ENCODE results near the gene DDX25. TPM values are rescaled to one million over a fixed set of nuclear protein-coding genes. Genes with fewer than 3 reads are reported as not detected.

The DDX25 gene
- total RNA-seq, 1 experiment from 2014 or later, result 0.37 TPM

DNA sequence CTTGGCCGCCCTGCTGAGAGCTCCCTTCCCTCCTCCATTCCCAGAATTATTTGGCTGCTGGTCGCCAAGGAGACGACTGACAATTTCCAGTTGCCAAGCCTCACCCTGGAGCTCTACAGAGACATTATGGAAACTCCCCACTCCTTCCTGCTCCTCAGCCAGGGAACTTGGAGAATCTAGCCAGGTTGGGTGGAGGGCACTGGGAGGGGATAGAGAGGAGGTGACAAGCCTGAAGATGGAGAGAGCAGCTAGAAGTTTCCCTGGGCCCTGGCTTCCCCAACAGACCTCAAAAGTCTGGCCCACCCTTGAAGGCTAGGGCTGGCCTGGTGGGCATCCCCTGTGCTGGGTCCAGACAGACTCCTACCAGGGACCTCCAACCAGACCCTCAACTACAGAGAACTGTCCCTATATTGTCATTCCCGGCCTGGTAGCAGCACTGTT is 34.8 kb downstream of the DDX25 start:
- Histone ChIP-seq H3K9me2 (ENCODE audit: insufficient read depth) (no peaks in the 10 kb centered on the region), H3K27ac (ENCODE audit: low read depth, low read length) (no peak overlapping the region), H3K4me1 (ENCODE audit: control insufficient read depth in 1 of 2, insufficient read depth in 2 of 2, low read length in 2 of 2) (peaks cover 0 to 12% of the 10 kb centered on the region in 2 experiments; a peak in 2 of 4 replicates), H3K4me2 (ENCODE audit: low read length) (no peak overlapping the region), H2AFZ (ENCODE audit: low read depth, low read length, poor library complexity, severe bottlenecking) (no peak overlapping the region), H3K79me2 (ENCODE audit: insufficient read depth, low read length) (no peaks in the 10 kb centered on the region), H3K9ac (ENCODE audit: low read length) (no peak overlapping the region), H4K20me1 (ENCODE audit: insufficient read depth) (no peaks in the 10 kb centered on the region), H3K4me3 (replicated peaks in 1 of 2; ENCODE audit: low read depth in 1 of 2, low read length in 2 of 2) (no peak overlapping the region), H3K27me3 (ENCODE audit: insufficient read depth, low read length) (no peaks in the 10 kb centered on the region), H3K9me3 (ENCODE audit: control insufficient read depth in 1 of 2, insufficient read depth in 1 of 2, low read depth in 1 of 2, low read length in 2 of 2) (no peaks in the 10 kb centered on the region), H3K36me3 (ENCODE audit: control insufficient read depth in 1 of 2, insufficient read depth in 2 of 2, low read length in 2 of 2) (no peaks in the 10 kb centered on the region)
- CTCF ChIA-PET, result interaction anchor here (1.9 kb wide), 1 partner anchor 255 kb away, joined by 5 read pairs; no protein-coding TSS in a partner anchor
- intact Hi-C loops (cut with micrococcal nuclease), result no loop called here
- POLR2A ChIA-PET, result no interaction called here
- RAD21 ChIA-PET (ENCODE audit: low non-redundant PET in 1 of 2, low total read pairs in 2 of 2, uncharacterized antibody in 2 of 2, unreplicated experiment in 2 of 2), result no interaction called here
- no peak for DNase-seq (ENCODE audit: low read depth, low spot score)
- TF ChIP-seq SIN3A (IDR thresholded peaks at IDR 0.05; ENCODE audit: low read depth), result no peak
- TF ChIP-seq YY1 (IDR thresholded peaks at IDR 0.05; ENCODE audit: extremely low read depth, insufficient replicate concordance, low read depth, low read length), result no peak
- TF ChIP-seq, protein P1, sequence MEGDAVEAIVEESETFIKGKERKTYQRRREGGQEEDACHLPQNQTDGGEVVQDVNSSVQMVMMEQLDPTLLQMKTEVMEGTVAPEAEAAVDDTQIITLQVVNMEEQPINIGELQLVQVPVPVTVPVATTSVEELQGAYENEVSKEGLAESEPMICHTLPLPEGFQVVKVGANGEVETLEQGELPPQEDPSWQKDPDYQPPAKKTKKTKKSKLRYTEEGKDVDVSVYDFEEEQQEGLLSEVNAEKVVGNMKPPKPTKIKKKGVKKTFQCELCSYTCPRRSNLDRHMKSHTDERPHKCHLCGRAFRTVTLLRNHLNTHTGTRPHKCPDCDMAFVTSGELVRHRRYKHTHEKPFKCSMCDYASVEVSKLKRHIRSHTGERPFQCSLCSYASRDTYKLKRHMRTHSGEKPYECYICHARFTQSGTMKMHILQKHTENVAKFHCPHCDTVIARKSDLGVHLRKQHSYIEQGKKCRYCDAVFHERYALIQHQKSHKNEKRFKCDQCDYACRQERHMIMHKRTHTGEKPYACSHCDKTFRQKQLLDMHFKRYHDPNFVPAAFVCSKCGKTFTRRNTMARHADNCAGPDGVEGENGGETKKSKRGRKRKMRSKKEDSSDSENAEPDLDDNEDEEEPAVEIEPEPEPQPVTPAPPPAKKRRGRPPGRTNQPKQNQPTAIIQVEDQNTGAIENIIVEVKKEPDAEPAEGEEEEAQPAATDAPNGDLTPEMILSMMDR (IDR thresholded peaks at IDR 0.05 in 2 of 3, conservative IDR thresholded peaks at IDR 0.05 in 1 of 3; ENCODE audit: borderline replicate concordance in 1 of 3, insufficient read depth in 1 of 3, low read depth in 2 of 3, low read length in 2 of 3), result no peak
- TF ChIP-seq POLR2AphosphoS5 (IDR thresholded peaks at IDR 0.05; ENCODE audit: low read depth, low read length), result no peak
- TF ChIP-seq CBX3 (IDR thresholded peaks at IDR 0.05; ENCODE audit: low read depth), result no peak
- TF ChIP-seq ELF1 (IDR thresholded peaks at IDR 0.05; ENCODE audit: borderline replicate concordance, low read depth), result no peak
- no peak for ATAC-seq
- no TSS peak for BruUV-seq (replicated peaks)

DNA sequence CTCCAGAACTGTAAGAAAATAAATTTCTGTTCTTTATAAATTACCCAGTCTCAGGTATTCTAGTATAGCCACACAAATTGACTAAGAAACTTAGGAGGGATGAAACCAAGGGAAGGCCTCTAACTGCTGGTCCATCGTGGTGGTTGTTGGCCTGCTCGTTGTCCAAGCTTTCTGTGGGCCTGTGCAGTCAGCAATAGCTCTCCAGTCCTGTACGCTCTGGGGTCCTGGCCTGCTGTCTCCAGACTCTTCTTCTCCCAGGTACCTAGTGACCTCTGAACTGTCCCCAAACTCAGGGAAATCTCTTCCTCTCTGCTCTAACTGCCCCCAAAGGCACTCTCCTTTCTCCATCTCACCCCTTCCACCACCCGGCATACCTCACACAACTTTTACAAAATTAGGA is 35.8 kb downstream of the DDX25 start:
- no peaks in the 10 kb centered on the region for H4K20me1 ChIP-seq (ENCODE audit: insufficient read depth)
- no peaks in the 10 kb centered on the region for H3K9me2 ChIP-seq (ENCODE audit: insufficient read depth)
- RAD21 ChIA-PET (ENCODE audit: low non-redundant PET in 1 of 2, low total read pairs in 2 of 2, uncharacterized antibody in 2 of 2, unreplicated experiment in 2 of 2), result no interaction called here
- H3K36me3 ChIP-seq (ENCODE audit: control insufficient read depth in 1 of 2, insufficient read depth in 2 of 2, low read length in 2 of 2), result no peaks in the 10 kb centered on the region
- H2AFZ ChIP-seq (ENCODE audit: low read depth, low read length, poor library complexity, severe bottlenecking), result no peak overlapping the region
- H3K9me3 ChIP-seq (ENCODE audit: control insufficient read depth in 1 of 2, insufficient read depth in 1 of 2, low read depth in 1 of 2, low read length in 2 of 2), result no peaks in the 10 kb centered on the region
- no peak overlapping the region for H3K9ac ChIP-seq (ENCODE audit: low read length)
- H3K79me2 ChIP-seq (ENCODE audit: insufficient read depth, low read length), result no peaks in the 10 kb centered on the region
- H3K27ac ChIP-seq (ENCODE audit: low read depth, low read length), result no peak overlapping the region
- no peak overlapping the region for H3K4me3 ChIP-seq (replicated peaks in 1 of 2; ENCODE audit: low read depth in 1 of 2, low read length in 2 of 2)
- intact Hi-C loops (cut with micrococcal nuclease), result loop anchor here (5.0 kb wide), 1 partner anchor 122 kb away; the partner anchor contains the start of gene CDON
- POLR2A ChIA-PET, result no interaction called here
- ATAC-seq (no peak), DNase-seq (ENCODE audit: low read depth, low spot score) (no peak)
- BruUV-seq (replicated peaks), result no TSS peak
- CTCF ChIA-PET, result no interaction called here
- H3K27me3 ChIP-seq (ENCODE audit: insufficient read depth, low read length), result no peaks in the 10 kb centered on the region
- no peak overlapping the region for H3K4me2 ChIP-seq (ENCODE audit: low read length)
- H3K4me1 ChIP-seq (ENCODE audit: control insufficient read depth in 1 of 2, insufficient read depth in 2 of 2, low read length in 2 of 2), result peaks cover 0 to 12% of the 10 kb centered on the region in 2 experiments; a peak in 2 of 4 replicates
- TF ChIP-seq EZH2phosphoT487 (IDR thresholded peaks at IDR 0.05; ENCODE audit: borderline replicate concordance) (no peak), EZH2 (IDR thresholded peaks at IDR 0.05) (no peak), ZFX (IDR thresholded peaks at IDR 0.05) (no peak), JUND (IDR thresholded peaks at IDR 0.05) (no peak)
- TF ChIP-seq, protein P2, sequence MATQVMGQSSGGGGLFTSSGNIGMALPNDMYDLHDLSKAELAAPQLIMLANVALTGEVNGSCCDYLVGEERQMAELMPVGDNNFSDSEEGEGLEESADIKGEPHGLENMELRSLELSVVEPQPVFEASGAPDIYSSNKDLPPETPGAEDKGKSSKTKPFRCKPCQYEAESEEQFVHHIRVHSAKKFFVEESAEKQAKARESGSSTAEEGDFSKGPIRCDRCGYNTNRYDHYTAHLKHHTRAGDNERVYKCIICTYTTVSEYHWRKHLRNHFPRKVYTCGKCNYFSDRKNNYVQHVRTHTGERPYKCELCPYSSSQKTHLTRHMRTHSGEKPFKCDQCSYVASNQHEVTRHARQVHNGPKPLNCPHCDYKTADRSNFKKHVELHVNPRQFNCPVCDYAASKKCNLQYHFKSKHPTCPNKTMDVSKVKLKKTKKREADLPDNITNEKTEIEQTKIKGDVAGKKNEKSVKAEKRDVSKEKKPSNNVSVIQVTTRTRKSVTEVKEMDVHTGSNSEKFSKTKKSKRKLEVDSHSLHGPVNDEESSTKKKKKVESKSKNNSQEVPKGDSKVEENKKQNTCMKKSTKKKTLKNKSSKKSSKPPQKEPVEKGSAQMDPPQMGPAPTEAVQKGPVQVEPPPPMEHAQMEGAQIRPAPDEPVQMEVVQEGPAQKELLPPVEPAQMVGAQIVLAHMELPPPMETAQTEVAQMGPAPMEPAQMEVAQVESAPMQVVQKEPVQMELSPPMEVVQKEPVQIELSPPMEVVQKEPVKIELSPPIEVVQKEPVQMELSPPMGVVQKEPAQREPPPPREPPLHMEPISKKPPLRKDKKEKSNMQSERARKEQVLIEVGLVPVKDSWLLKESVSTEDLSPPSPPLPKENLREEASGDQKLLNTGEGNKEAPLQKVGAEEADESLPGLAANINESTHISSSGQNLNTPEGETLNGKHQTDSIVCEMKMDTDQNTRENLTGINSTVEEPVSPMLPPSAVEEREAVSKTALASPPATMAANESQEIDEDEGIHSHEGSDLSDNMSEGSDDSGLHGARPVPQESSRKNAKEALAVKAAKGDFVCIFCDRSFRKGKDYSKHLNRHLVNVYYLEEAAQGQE (IDR thresholded peaks at IDR 0.05; ENCODE audit: low read depth), result no peak
- TF ChIP-seq, protein P3, sequence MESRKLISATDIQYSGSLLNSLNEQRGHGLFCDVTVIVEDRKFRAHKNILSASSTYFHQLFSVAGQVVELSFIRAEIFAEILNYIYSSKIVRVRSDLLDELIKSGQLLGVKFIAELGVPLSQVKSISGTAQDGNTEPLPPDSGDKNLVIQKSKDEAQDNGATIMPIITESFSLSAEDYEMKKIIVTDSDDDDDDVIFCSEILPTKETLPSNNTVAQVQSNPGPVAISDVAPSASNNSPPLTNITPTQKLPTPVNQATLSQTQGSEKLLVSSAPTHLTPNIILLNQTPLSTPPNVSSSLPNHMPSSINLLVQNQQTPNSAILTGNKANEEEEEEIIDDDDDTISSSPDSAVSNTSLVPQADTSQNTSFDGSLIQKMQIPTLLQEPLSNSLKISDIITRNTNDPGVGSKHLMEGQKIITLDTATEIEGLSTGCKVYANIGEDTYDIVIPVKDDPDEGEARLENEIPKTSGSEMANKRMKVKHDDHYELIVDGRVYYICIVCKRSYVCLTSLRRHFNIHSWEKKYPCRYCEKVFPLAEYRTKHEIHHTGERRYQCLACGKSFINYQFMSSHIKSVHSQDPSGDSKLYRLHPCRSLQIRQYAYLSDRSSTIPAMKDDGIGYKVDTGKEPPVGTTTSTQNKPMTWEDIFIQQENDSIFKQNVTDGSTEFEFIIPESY (IDR thresholded peaks at IDR 0.05; ENCODE audit: extremely low read depth, insufficient replicate concordance, low read length), result no peak
